HPDE6-E6E7 (cell line): ENCODE measurements around the gene PRCD.

ENCODE experiments used
- DNase-seq: peaks from one replicate; pipeline ENCODE4 v3.0.0; 2011; ENCODE audit warnings: missing footprints; ENCODE audit errors: extremely low spot score

PRCD gene, protein sequence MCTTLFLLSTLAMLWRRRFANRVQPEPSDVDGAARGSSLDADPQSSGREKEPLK

DNA sequence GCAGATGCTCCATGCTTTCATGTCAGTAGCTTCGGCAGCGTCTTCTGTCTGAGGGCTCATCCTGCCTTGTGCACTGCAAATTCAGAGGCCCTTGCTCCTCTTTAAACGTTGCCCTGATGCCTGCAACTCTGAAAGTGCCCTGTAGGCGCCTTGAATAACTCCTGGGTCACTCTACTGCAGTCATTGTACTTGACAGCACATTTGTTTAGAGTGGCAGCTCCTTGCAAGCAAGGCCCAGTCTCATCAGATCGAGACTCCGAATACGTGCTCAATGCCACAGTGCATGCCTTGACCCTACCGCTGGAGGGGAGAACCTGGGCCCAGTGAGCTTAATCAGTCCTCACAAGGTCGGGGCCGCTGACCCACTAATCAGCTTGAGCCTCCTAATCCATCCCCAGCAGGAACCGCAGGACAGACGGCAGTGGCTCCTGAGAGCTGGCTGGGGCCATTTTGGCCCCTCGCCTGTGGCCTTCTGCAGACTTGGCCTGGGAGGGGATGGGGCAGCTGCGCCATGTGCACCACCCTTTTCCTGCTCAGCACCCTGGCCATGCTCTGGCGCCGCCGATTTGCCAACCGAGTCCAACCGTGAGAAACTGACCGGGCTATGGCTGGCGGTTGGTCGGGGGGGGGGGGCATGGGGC is at the start of gene PRCD:
Gene PRCD (plus strand): TSS at position 414 of the 641 bp plus-strand sequence. CDS start 98 bp downstream, at position 512.
- no peak for DNase-seq

DNA sequence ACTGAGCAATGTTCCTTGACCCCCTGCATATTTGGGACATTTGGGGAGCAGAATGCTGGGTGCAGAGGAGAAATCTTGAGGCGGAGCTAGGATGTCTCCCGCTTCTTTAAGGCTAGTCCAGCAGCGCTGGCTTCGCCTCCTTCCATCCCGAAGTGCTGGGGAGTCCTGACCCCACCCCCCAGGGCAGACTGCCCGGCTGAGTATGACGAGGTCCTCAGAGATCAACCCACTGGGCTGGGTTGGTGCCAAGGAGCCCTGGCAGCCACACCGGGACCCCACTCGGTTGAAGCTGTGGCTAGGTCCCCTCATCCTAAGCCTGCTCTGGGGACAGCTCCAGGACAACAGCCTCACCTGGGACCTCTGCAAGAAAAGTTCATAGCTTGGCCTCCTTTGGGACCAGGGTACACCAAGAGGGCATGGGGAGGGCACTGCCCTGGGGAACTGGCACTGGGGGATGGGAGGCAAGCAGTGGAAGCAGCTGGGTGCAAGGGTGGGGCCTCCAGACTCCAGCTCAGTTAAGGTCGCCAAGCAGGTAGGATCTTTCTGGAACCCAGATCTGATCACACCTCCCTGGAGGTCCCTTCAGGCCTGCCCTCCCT is 49.6 kb upstream of the PRCD start:
- no peak for DNase-seq

DNA sequence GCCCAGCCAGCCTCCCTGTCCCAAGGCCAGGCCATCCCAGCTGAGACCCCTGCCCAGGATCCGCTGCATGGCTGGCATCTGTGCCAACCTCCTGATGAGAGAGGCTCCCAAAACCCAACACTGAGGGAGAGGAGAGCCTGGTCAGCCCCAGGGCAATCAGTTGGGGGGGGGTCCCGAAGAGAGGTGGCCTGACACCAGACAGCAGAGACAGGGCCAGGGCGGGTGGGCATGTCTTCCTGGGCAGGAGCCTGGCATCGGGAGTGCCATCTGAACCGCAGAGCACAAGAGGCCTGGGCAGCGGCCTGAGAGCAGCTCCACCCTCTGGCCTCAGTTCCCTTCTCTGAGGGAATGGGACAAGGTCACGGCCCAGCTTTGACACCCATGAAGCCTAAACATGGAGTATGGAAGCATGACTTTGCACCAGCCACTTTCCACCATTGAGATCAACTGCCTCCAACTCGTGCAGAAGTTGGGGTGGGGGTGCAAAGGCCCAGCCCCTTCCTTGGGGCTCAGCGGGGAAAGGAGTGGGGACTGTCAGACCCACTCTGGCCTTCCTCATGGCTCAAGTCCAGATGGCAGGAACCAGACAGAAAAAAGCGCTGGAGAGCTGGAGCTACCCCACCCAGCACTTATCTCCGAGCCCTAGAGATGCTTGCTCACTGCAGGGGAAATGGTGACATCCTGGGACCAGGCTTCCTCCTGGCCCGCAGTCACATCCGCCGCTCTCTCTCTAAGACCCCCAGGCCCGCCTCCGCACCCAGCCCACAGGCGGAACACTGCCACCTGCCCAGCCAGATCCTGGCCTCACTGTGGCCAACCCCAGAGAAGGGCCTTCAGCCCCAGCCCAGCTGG is 48.3 kb upstream of the PRCD start:
- no peak for DNase-seq

DNA sequence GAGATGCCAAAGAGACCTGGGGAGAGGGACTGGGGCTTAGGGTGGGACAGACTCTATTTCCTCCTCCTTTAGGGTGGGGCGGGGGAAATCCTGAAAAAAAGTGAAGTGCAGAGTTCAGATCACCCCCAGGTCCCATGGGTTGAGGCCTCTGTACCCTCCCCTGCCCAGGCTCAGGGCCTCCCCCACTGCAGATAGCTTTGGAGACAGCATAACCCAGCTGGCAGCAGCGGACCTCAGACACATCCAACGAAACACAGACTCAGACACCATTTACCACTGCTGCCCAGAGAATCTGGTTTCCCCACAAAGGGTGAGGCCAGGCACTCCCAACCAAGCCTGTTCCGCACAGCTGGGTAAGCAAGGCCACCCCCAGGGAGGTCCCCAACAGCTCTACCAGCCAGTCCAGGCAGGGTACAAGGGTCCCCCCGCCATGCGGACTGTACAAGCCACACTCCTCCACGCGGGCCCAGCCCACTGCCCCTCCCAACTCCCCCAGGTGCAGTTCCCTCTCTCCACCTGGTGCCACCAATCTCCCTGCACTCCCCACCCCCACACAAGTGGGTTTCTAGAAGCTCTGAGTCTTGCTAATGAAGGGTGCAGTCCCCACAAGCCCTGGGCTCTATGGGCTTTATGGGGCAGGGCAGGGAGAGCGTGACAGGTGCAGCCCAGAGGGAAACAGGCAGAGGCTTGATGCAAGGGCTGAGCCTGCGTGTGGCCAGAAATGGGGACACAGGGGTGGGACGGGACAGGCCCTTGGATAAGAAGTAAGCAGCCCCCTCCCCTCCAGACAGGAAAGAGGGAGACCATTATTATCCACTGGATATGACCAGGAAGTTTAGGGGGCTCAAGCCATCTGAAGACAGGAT is 47.5 kb upstream of the PRCD start:
- DNase-seq, result no peak

DNA sequence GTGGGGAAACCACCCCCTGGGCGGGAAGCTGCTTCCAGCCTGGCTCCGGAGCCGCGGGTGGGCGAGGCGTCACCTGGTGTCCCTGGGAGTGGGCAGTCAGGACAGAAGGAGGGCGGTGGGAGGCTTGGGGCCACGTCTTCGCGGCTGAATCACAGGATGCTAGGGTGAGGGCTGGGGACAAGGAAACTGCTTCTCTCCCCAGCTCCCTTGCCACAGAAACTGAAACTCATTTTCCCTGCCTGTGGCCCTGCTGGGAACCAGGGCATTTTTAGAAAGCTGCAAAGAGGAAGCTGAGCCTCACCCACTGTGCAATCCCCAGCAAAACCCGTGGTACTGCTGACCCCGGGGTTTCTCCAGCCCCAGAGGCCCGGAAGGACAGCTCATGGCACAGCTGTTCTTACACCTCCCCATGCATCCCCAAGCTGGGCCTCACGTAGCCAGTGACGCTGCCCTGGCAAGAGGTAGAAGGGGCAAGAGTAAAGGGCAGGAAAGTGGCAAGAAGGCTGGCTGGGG is 46.8 kb upstream of the PRCD start:
- DNase-seq, result peak; percentile 86

DNA sequence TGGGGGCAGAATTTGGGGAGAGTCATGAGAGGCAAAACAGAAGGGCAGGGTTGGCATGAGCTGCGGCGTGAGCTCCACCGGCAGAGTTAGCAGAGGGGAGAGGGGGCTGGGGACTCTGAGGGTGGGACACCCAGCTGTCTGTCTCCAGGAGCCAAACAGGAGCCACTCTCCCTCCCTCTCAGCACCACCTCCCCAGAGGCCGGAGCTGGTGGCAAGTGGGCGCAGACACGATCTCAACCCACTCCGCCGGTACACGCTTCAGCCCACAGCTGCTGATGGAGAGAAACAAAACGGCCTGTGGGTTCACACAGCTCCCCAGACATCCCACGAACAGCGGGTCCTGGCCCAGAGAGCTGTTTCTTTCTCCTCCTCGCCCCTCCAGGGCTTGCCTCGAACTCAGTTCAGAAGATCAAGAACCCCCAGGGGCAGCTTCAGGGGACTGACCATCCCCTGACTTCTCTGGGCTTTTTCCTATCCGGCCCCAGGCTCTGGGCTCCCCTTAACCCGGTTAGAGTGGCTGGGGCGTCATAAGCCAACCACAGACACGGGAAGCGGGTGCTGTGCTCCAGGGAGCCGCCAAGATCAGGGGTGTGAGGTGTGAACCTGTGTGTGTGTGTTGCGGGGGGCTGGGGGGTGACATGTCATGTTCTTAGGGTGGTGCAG is 46.2 kb upstream of the PRCD start:
- no peak for DNase-seq

DNA sequence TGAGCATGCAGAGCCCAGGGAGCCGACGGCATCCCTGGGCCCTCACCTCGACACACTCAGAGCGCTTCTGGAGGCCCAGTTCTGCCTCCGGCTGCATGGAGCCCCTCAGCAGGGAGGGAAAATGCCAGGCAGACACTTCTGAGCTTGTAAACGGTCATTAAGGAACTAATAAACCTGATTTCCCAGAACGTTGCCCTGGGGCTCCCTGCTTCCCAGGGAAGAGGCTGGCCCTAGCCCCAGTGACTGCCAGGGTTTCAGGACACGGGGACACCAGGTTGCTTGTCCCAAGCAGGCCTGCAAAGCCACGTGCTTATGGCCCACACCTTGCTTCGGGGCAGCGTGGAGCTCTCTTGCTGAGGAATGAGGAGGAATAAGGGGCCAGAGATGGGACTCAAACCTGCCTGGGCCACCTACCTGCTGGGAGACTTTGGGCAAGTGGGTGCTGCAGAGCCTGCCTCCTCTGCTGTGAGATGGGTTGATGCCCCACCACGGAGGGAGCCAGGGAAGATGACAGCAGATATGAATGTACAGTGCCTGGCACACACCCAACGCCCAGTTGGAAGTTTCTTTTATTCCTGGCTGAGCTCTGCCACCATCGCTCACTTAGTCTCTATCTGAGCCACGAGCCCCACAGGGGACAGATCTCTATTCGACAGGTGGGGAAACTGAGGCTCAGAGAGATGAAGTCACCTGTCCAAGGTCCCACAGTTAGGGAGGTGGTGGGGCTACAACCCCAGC is 44.0 kb upstream of the PRCD start:
- DNase-seq, result no peak

DNA sequence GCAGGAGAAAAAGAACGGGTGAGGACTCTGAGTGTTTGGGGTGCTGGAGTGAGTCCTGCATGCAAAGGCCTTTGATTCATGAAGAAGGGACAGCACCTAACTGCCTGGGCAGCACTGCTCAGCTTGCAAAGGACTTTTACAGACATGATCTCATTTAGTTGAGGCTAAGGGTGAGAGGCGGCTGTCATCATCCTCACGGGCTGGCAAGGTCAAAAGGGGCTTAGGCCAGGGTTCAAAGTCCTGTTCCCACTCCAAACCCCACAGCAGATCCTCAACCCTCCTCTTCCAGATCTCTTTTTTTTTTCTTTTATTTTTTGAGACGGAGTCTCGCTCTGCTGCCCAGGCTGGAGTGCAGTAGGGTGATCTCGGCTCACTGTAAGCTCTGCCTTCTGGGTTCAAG is 43.4 kb upstream of the PRCD start:
- no peak for DNase-seq

DNA sequence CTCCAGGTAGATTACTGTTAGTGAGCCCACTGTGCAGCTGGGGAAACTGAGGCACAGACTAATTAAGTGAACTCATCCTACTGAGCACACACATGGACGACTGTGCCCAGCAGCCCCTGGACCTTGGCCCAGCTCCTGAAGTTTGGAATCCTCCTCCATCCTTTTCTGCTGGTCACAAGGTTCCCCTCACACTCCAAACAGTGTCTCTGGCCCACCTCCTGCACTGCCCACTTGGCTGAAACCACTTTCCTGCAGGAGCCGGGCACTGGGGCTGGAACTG is 42.2 kb upstream of the PRCD start:
- DNase-seq, result no peak

DNA sequence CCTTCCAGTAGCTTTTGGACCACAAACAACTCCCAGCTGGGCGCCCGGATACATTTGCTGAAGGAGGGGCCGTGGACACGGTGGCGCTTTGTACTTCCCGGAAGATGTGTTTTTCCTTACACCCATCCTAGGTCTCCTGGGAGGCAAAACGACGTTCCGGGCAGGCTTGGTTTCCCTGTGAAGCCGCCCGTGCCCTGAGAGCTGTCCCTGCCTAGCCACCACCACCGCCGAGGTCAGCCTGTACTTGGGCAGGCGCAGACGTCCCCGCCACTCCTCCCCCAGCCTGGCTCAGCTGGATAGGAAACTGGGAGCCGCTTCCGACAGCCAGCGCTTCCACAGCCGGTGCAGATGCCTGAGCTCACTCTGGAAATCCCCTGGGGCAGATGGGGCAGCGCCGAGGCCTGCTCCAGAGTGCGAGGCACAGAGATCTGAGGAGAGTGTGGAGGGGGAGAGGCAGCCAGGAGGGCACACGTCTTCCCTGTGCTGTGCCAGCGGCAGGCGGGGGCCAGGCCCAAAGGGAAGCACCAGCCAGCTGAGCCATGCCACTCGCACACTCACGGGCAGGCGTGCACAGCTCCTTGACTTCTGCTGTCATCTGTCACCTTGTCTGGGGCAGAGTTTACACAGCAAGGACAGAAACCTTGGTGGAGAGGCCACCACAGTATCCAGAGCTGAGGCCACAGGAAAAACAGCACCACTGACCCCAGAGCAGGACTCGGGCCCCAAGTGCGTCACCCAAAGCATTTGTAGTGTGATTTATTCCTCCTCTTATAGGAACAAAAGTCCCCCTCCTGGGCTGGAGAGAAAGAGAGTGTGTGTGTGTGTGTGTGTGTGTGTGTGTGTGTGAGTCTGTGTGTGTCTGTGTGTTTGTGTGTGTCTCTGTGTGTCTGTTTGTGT is 41.6 kb upstream of the PRCD start:
- DNase-seq, result peak; percentile 83

DNA sequence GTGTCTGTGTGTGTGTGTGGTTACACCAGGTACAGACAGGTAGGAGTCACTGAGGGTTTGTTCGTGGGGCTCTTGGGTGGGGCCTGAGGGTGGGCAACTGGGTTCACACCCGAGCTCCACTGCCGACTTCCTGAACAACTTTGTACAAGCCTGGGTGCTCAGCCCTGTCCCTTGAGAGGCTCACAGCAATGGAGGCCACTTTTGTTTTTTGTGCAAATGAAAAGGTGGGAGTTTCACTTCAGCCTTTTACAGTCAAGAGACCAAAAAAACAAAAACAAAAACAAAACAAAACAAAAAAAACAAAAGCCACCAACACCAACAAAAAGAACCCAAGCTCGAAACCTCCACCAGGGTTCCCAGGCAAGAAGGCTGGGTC is 41.0 kb upstream of the PRCD start:
- no peak for DNase-seq

DNA sequence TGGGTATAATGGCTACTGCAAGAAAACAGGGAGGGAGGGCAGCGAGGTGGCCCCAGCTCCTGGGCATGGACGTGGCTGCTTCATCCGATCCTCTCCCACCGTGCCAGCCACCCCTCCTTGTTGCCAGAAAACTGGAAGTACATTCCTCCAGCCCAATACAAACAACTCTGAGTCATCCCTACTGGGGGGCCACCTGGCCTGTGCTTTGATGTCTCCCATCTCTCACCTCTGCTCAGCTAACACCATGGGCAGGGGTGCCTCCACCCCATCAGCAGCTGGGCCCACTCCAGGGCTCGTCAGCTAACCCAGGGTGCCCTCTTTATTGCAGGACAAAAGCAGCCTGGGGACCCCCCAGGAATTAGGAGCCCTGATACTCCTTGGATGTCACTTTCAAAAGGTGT is 40.6 kb upstream of the PRCD start:
- no peak for DNase-seq

DNA sequence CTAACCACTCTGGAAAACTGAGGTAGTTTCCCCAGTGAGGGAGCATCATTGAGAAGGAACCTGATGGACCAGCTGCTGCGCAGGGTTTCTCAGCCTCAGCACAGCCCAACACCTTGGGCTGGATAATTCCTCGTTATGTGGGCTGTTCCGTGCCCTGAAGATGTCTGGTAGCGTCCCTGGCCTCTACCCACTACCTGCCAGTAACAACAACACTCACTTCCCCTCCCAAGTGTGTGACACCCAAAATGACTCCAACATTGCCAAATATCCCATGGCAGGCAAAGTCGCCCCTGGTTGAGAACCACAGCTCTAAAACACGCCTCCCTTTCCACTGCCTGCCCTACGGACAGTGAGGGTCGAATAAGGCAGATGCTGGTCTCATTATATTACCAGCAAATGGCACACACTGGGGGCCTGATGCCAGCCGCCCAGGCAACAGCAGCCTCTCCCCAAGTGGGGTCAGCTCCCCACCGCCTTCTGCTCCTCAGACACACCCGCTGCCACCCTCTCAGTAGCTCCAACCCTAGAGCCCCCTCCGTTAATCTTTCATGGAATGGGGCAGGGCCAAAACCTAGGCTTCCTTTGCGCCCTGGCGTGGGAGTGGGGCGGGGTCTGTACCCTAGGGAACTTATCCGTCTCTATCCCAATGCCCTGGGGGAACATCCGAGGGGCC is 39.6 kb upstream of the PRCD start:
- DNase-seq, result no peak

DNA sequence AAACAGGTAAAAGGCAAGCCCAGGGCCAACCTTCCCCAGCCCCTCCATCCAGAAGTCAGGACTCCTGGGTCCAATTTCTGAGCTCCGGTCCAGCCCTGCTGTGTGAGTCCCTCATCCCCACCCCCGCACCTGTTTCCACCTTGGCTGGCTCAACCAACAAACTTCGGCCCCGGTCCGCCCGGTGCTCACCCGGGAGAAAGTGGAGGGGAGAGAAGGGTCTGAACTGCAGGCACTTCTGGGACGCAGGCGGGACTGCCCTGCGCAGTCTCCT is 39.2 kb upstream of the PRCD start:
- DNase-seq, result no peak

DNA sequence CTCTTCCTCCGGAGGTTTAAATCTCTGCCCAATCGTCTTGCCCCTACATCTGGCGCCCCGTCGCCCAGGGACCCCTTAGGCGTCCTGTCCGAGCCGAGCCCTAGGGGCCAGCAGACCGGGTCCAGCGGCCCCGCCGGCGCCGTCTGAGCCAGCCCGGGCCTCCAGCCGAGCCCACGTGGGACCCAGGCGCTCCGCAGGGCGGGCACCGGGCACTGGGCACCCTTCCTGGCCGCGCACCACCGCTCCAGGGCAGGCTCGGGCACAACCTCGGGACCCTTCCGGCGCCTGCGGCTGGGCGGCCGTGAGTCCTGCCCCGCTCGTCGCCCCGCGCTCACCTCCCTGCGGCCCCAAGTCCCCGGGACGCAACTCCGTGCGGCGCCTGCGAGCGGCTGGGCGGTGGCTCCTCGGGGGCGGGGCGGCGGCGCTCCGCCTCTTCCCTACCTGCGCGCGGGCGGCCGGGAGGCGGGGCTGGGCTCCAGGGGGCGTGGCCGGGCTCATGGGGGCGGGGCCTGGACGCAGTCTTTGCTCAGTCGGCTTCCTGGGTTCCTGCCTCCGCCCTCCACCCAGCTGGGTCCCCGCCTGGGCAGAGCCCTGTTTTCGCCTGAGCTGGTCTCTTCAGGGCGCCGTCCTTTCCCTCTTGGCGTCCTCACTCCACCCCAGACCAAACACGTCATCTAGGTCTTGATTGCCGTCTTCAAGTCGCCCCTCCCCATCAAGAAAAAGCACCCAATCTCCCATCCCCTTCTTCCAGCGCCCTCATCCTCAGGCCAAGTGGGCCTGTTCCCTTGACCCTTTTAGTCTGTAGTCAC is 38.6 kb upstream of the PRCD start, which contains the start of gene RHBDF2:
Gene RHBDF2 (minus strand): TSS at position 406 of the 809 bp plus-strand sequence. CDS start 19,899 bp downstream, outside the sequence.
- peak; percentile 89 for DNase-seq

DNA sequence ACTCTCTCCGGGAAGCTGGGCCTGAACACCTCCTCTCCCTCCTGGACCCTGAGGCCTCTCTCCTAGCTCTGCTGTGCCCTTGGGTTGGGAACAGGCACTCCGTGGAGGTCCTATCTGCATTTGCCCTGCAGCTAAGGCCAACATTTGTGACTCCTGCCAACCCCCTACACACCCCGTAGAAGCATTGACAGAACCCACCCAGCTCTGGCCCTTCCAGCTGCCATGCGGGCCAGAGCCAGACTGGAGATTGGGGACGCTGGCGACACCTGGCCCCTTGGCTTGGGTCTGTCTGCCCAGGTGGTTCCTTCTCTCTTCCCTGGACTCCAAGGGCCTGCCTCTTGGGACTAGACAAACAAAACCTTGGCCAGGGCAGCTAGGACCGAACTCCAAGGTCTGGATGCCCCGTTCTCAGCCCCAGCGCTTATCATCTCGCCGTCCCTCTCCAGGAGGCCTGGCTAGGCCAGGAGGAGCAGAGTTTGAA is 38.0 kb upstream of the PRCD start:
- DNase-seq, result no peak

DNA sequence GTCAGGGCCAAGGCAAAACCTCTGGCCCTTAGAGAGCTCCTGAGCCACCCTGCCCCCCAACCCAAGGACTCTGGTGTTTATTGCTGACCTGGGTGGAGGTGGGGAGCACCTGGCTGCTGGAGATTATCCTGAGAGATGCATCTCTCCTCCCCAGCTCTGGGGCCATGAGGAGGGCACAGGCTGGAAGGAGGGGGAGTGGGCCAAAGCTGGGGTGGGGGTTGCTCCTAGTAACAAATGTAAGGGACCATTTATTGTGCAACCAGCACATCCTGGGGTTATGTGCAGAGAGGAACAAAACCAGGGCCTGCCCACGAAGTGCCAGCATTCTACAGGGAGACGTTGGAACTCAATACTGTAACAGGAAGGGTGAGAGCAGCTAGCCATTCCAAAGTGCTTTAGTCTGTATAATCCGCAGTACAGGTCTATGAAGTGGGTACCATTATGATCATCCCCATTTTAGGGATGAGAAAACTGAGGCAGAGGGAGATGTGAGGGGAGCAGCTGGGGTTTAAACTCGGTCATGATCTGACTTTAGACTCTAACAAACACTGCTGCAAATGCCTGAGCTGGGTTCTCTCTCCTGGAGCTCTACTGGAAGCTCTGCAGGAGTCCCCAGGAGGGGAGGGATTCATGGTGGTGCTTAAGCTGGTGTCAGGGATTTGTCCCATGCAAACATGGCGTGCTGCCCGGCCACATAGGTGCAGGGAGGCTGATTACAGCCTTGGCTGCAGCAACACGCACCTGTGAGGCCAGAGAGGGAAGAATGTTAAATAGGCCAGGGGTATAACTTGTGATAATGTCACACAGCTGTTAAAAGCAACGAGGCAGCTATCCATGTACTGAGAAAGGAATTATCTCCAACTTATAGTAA is 37.3 kb upstream of the PRCD start:
- DNase-seq, result no peak
